Spleen (tissue), 11 donors: ENCODE results near the gene C16orf86. TPM values are rescaled to one million over a fixed set of nuclear protein-coding genes. Genes with fewer than 3 reads are reported as not detected.

Experiments
- DNase-seq: peaks from one replicate; pipeline ENCODE4 v3.0.0-alpha.2; 2020
- H3K27ac ChIP-seq, 8 donors: fragments of 200-600 bp; sonication (generic) in 7 of 8; 1 replicate in 4 of 8; 2 replicates in 4 of 8; pipeline versions ENCODE4 v1.5.0 to v1.8.0; 2016 to 2021; ENCODE audit warnings: inconsistent platforms in 4 of 8, mild to moderate bottlenecking in 4 of 8, moderate library complexity in 1 of 8
- H3K27me3 ChIP-seq, 7 donors: fragments of 200-600 bp; sonication (generic) in 6 of 7; replicated peaks in 1 of 7; 1 replicate in 4 of 7; 2 replicates in 3 of 7; pipeline versions ENCODE4 v1.5.0 to v1.8.0; 2016 to 2021; ENCODE audit warnings: inconsistent platforms in 3 of 7, mild to moderate bottlenecking in 1 of 7
- H3K36me3 ChIP-seq, 6 donors: fragments of 200-600 bp; sonication (generic) in 5 of 6; 1 replicate in 4 of 6; 2 replicates in 2 of 6; pipeline versions ENCODE4 v1.5.0 to v1.8.0; 2016 to 2021; ENCODE audit warnings: inconsistent platforms in 2 of 6
- H3K4me1 ChIP-seq, 6 donors: fragments of 200-600 bp; sonication (generic) in 5 of 6; 1 replicate in 3 of 6; 2 replicates in 3 of 6; pipeline versions ENCODE4 v1.5.0 to v1.8.0; 2016 to 2021; ENCODE audit warnings: inconsistent platforms in 3 of 6
- H3K4me3 ChIP-seq, 8 donors: fragments of 200-600 bp; sonication (generic) in 7 of 8; 1 replicate in 4 of 8; 2 replicates in 4 of 8; pipeline versions ENCODE4 v1.5.0 to v1.8.0; 2016 to 2021; ENCODE audit warnings: inconsistent platforms in 4 of 8, mild to moderate bottlenecking in 4 of 8, moderate library complexity in 2 of 8
- H3K9me3 ChIP-seq, 8 donors: fragments of 200-600 bp; sonication (generic) in 7 of 8; 1 replicate in 4 of 8; 2 replicates in 4 of 8; pipeline versions ENCODE4 v1.5.0 to v1.8.0; 2016 to 2021; ENCODE audit warnings: inconsistent platforms in 4 of 8
- CTCF ChIP-seq, 11 experiments: fragments of 200-600 bp in 7 of 11; fragments of 450-650 bp in 4 of 11; sonication (generic) in 4 of 11; IDR thresholded peaks in 8 of 11; conservative IDR thresholded peaks in 3 of 11; 1 replicate in 7 of 11; 2 replicates in 4 of 11; pipeline versions ENCODE4 v1.4.0 to v1.8.0; 2016 to 2021; ENCODE audit warnings: antibody characterized with exemption in 11 of 11, inconsistent platforms in 4 of 11, mild to moderate bottlenecking in 1 of 11
- POLR2A ChIP-seq, 3 donors: fragments of 450-650 bp; IDR thresholded peaks; one replicate each; pipeline ENCODE4 v1.5.1; 2017; ENCODE audit warnings: antibody characterized with exemption in 3 of 3, mild to moderate bottlenecking in 1 of 3
- POLR2AphosphoS5 ChIP-seq, 3 donors: sonication (generic); formaldehyde crosslinking; IDR thresholded peaks; one replicate each; pipeline ENCODE4 v1.5.1; 2017; ENCODE audit warnings: antibody characterized with exemption in 3 of 3
- whole genome bisulfite sequencing, 5 donors: extraction: QIAGEN DNeasy Blood & Tissue Kit in 3 of 5; methylation state at CpG; one replicate each; pipeline versions ENCODE4 v1.1.5 to v1.1.7; 2013 to 2018; 5-methylcytosine and 5-hydroxymethylcytosine counted together
- intact Hi-C: fragments of 100-400 bp; cut with DNase I; formaldehyde crosslinking; loops from one replicate; pipeline ENCODE4 v1.15.0; 2023; ENCODE audit warnings: low total_unique reads
- polyA plus RNA-seq, 3 donors: library from polyadenylated mRNA; stranded (reverse); fragments of 200-250 nt; gene quantifications; one replicate each; pipeline ENCODE4 v1.2.1, GENCODE V29; 2013
- total RNA-seq, 7 donors: library from RNA; depleted of rRNA in 3 of 7; stranded (reverse); fragments of >200 nt in 3 of 7; fragmentation: NEBNext Ultra II Directional in 4 of 7; extraction: Animal tissue kit (Norgen Biotek cat#: 25700) in 4 of 7; gene quantifications; one replicate each; pipeline versions ENCODE4 v1.1.0 to v1.2.1, GENCODE V29; 2016 to 2021
- donor health status: healthy with polysubstance abuse.
- donor health status: DM: no; HTN: no; CAD: no; lungs with moderate emphysema.
- donor health status: DM: no; HTN: no; CAD: no.
- donor health status: Bipolar disorder and iron deficiency.
- donor health status: healthy.
- donor health status: DM: no; HTN: no; CAD: no.
- donor health status: DM: yes; HTN: yes; CAD: no.

C16orf86 gene
- total and polyA plus RNA-seq, 10 donors = 5.2 to 17.3 (median 8.9) TPM

GRCh38 chr16:67636713-67637112 is 29.9 kb upstream of the C16orf86 start:
- Histone ChIP-seq H3K4me1 (no peaks in the 10 kb centered on the region), H3K27ac (no peak overlapping the region), H3K4me3 (no peak overlapping the region), H3K36me3 (peaks cover 0 to 89% (median 78%) of the 10 kb centered on the region in 6 donors), H3K9me3 (no peaks in the 10 kb centered on the region), H3K27me3 (no peaks in the 10 kb centered on the region)
- DNase-seq = no peak
- intact Hi-C loops = no loop called here
- WGBS, 5 donors = 92 to 96% (median 95%) methylated on average over 8 of the region's 8 CpGs
- TF ChIP-seq POLR2A (IDR thresholded peaks at IDR 0.05) (no peak), CTCF (IDR thresholded peaks at IDR 0.05 in 8 of 11, conservative IDR thresholded peaks at IDR 0.05 in 3 of 11) (no peak), POLR2AphosphoS5 (IDR thresholded peaks at IDR 0.05) (no peak)

- no peak for DNase-seq
- peaks cover 0 to 80% (median 69%) of the 10 kb centered on the region in 6 donors for H3K36me3 ChIP-seq
Measured at GRCh38 chr16:67637625-67638024, 29.0 kb upstream of the C16orf86 start.

GRCh38 chr16:67641779-67642708 is 24.6 kb upstream of the C16orf86 start:
- 69 to 90% (median 81%) methylated on average over 4 to 10 of the region's 10 CpGs for WGBS, 5 donors
- intact Hi-C loops = loop anchor here (5.0 kb wide), 1 partner anchor 95 kb away; no protein-coding TSS in a partner anchor
- no peak for TF ChIP-seq CTCF (IDR thresholded peaks at IDR 0.05 in 8 of 11, conservative IDR thresholded peaks at IDR 0.05 in 3 of 11)
- peak in 1 of 3 donors; percentile 13 for TF ChIP-seq POLR2AphosphoS5 (IDR thresholded peaks at IDR 0.05)
- Histone ChIP-seq H3K4me3 (no peak overlapping the region), H3K27ac (no peak overlapping the region), H3K9me3 (no peaks in the 10 kb centered on the region), H3K4me1 (peaks cover 8 to 33% (median 25%) of the 10 kb centered on the region in 6 donors), H3K36me3 (peaks cover 0 to 48% (median 30%) of the 10 kb centered on the region in 6 donors), H3K27me3 (peaks cover 0 to 23% (median 4%) of the 10 kb centered on the region in 7 donors)
- no peak for DNase-seq

More at GRCh38 chr16:67637625-67638024, 29.0 kb upstream of the C16orf86 start:
- TF ChIP-seq POLR2AphosphoS5 (IDR thresholded peaks at IDR 0.05) (no peak), CTCF (IDR thresholded peaks at IDR 0.05 in 8 of 11, conservative IDR thresholded peaks at IDR 0.05 in 3 of 11) (no peak), POLR2A (IDR thresholded peaks at IDR 0.05) (no peak)
- 94 to 97% (median 95%) methylated on average over 12 of the region's 12 CpGs for WGBS, 5 donors
- Histone ChIP-seq H3K27ac (no peak overlapping the region), H3K27me3 (no peaks in the 10 kb centered on the region), H3K9me3 (no peaks in the 10 kb centered on the region), H3K4me3 (no peak overlapping the region), H3K4me1 (no peaks in the 10 kb centered on the region)
- intact Hi-C loops = no loop called here

GRCh38 chr16:67644038-67644437 is 22.6 kb upstream of the C16orf86 start:
- DNase-seq = no peak
- H3K4me1 ChIP-seq = peaks cover 8 to 50% (median 25%) of the 10 kb centered on the region in 6 donors
- H3K4me3 ChIP-seq = no peak overlapping the region
- no peak for TF ChIP-seq POLR2AphosphoS5 (IDR thresholded peaks at IDR 0.05)
- TF ChIP-seq POLR2A (IDR thresholded peaks at IDR 0.05) = no peak
- TF ChIP-seq CTCF (IDR thresholded peaks at IDR 0.05 in 8 of 11, conservative IDR thresholded peaks at IDR 0.05 in 3 of 11) = no peak
- H3K27me3 ChIP-seq = peaks cover 0 to 43% (median 6%) of the 10 kb centered on the region in 7 donors
- no peaks in the 10 kb centered on the region for H3K9me3 ChIP-seq
- peaks cover 0 to 48% (median 24%) of the 10 kb centered on the region in 6 donors for H3K36me3 ChIP-seq
- H3K27ac ChIP-seq = no peak overlapping the region
- intact Hi-C loops = loop anchor here (5.0 kb wide), 1 partner anchor 97 kb away; no protein-coding TSS in a partner anchor
- WGBS, 5 donors = 82 to 96% (median 90%) methylated on average over 9 of the region's 9 CpGs
